Ovary (tissue), 3 donors: ENCODE measurements around the gene EFCAB10.

ENCODE experiments used
- CTCF ChIP-seq, 3 donors: fragments of 450-650 bp in 2 of 3; fragments of 200-600 bp in 1 of 3; IDR thresholded peaks; one replicate each; pipeline versions ENCODE4 v1.5.1 to v1.8.0; 2016 to 2022; ENCODE audit warnings: antibody characterized with exemption in 3 of 3, mild to moderate bottlenecking in 1 of 3
- EP300 ChIP-seq: sonication (generic); formaldehyde crosslinking; IDR thresholded peaks from one replicate; pipeline ENCODE4 v1.6.1; 2017; ENCODE audit warnings: antibody characterized with exemption
- POLR2A ChIP-seq: fragments of 450-650 bp; IDR thresholded peaks from one replicate; pipeline ENCODE4 v1.6.1; 2017; ENCODE audit warnings: antibody characterized with exemption, mild to moderate bottlenecking, moderate library complexity
- donor health status: DM: no; HTN: no; CAD: no.

- TF ChIP-seq CTCF (IDR thresholded peaks at IDR 0.05): no peak
- TF ChIP-seq EP300: no peak
- TF ChIP-seq POLR2A: no peak
Measured at GRCh38 chr7:105567024-105567423, 14.3 kb downstream of the EFCAB10 start.
